LHCN-M2 (cell line): ENCODE measurements around the gene JUP. TPM values are rescaled to one million over a fixed set of nuclear protein-coding genes. Genes with fewer than 3 reads are reported as not detected.
"Not testable (repeated sequence)": the region's sequence is repeated elsewhere in the genome, so short reads cannot be mapped to it uniquely, and the experiment has no call there.

Experiments
- DNase-seq: peaks from one replicate; pipeline ENCODE4 v3.0.0-alpha.2; 2012; ENCODE audit warnings: low read depth
- polyA plus RNA-seq: library from polyadenylated mRNA; unstranded; fragments of >200 nt; gene quantifications from one replicate; pipeline ENCODE4 v1.2.1, GENCODE V29; 2012; ENCODE audit warnings: missing spikeins
- total RNA-seq: library from RNA; depleted of rRNA; stranded (reverse); fragments of >200 nt; gene quantifications from 2 replicates; pipeline ENCODE4 v1.2.3, GENCODE V29; 2014; rRNA removed

JUP gene
- not detected in 2 replicates for total RNA-seq
- polyA plus RNA-seq: 0.17 TPM

GRCh38 chr17:41786227-41787020, at the start of gene JUP:
Gene JUP (minus strand): TSS chr17:41786711. CDS start chr17:41771854, 14,857 bp downstream.
- DNase-seq: peak; percentile 64

GRCh38 chr17:41835800-41836549, 49.5 kb upstream of the JUP start, which contains the start of gene NT5C3B:
Gene NT5C3B (minus strand): TSS chr17:41836232. CDS start chr17:41836193, 39 bp downstream.
- DNase-seq: peak; percentile 35

- no peak for DNase-seq
Measured at GRCh38 chr17:41835214-41835799, 48.8 kb upstream of the JUP start.

GRCh38 chr17:41829961-41830360, 43.5 kb upstream of the JUP start:
- DNase-seq: not testable (repeated sequence)

GRCh38 chr17:41825175-41825845, 38.8 kb upstream of the JUP start:
- no peak for DNase-seq

- no peak for DNase-seq
Measured at GRCh38 chr17:41824086-41824485, 37.6 kb upstream of the JUP start.

- no peak for DNase-seq
Measured at GRCh38 chr17:41823580-41823979, 37.1 kb upstream of the JUP start.

- DNase-seq: no peak
Measured at GRCh38 chr17:41823141-41823524, 36.6 kb upstream of the JUP start.

GRCh38 chr17:41822216-41823140, 36.0 kb upstream of the JUP start:
- DNase-seq: no peak

- no peak for DNase-seq
Measured at GRCh38 chr17:41821776-41822175, 35.3 kb upstream of the JUP start.

- DNase-seq: no peak
Measured at GRCh38 chr17:41818024-41818423, 31.5 kb upstream of the JUP start.

GRCh38 chr17:41816637-41817320, 30.3 kb upstream of the JUP start:
- no peak for DNase-seq

GRCh38 chr17:41814195-41814594, 27.7 kb upstream of the JUP start:
- DNase-seq: no peak

- no peak for DNase-seq
Measured at GRCh38 chr17:41813699-41814124, 27.2 kb upstream of the JUP start.

GRCh38 chr17:41813152-41813680, 26.7 kb upstream of the JUP start:
- no peak for DNase-seq

- peak; percentile 84 for DNase-seq
Measured at GRCh38 chr17:41812381-41813151, 26.1 kb upstream of the JUP start, which contains the start of gene FKBP10. Gene FKBP10 (plus strand): TSS chr17:41813004. CDS start chr17:41813035, 31 bp downstream.

- DNase-seq: peak; percentile 69
Measured at GRCh38 chr17:41811549-41812380, 25.3 kb upstream of the JUP start, which contains the start of gene P3H4. Gene P3H4 (minus strand): TSS chr17:41811949. CDS start chr17:41811915, 34 bp downstream.
